HG03280 (cell line): Measurements from ENCODE around the gene NKX6-1.

ENCODE experiments used
- ATAC-seq: cut with Tn5 transposase; IDR thresholded peaks from one replicate; pipeline ENCODE4 v1.9.1; 2021; ENCODE audit warnings: mild to moderate bottlenecking, moderate library complexity; ENCODE audit not compliant: unreplicated experiment

The NKX6-1 gene

GRCh38 chr4:84480082-84480481, 19.0 kb downstream of the NKX6-1 start:
- ATAC-seq, result no peak

GRCh38 chr4:84479663-84480062, 19.4 kb downstream of the NKX6-1 start:
- no peak for ATAC-seq

- no peak for ATAC-seq
These were observed 21.4 kb downstream of the NKX6-1 start for GRCh38 chr4:84477738-84478137.

GRCh38 chr4:84474107-84474506, 25.0 kb downstream of the NKX6-1 start:
- ATAC-seq, result no peak

GRCh38 chr4:84472154-84472553, 26.9 kb downstream of the NKX6-1 start:
- ATAC-seq, result no peak

- no peak for ATAC-seq
These were observed 28.8 kb downstream of the NKX6-1 start for GRCh38 chr4:84470204-84470785.

GRCh38 chr4:84467601-84468000, 31.5 kb downstream of the NKX6-1 start:
- ATAC-seq, result no peak

GRCh38 chr4:84459783-84460182, 39.3 kb downstream of the NKX6-1 start:
- ATAC-seq, result no peak

- ATAC-seq, result no peak
These were observed 42.9 kb downstream of the NKX6-1 start for GRCh38 chr4:84456157-84456556.

GRCh38 chr4:84455697-84456096, 43.4 kb downstream of the NKX6-1 start:
- no peak for ATAC-seq

GRCh38 chr4:84451546-84451945, 47.5 kb downstream of the NKX6-1 start:
- ATAC-seq, result no peak

GRCh38 chr4:84443523-84443922, 55.6 kb downstream of the NKX6-1 start:
- ATAC-seq, result no peak

GRCh38 chr4:84442778-84443177, 56.3 kb downstream of the NKX6-1 start:
- ATAC-seq, result no peak
